Mesendoderm (in vitro differentiated cells): ENCODE measurements around the gene ITPRIPL1.

Experiments used
- DNase-seq: peaks from one replicate; pipeline ENCODE4 v3.0.0; 2013
- H2AK5ac ChIP-seq: 2 replicates; pipeline ENCODE4 v1.6.1; 2013; ENCODE audit warnings: low read length, inconsistent platforms
- H2BK120ac ChIP-seq: 2 replicates; pipeline ENCODE4 v1.6.1; 2013; ENCODE audit warnings: low read depth, mild to moderate bottlenecking, low read length, moderate library complexity, mixed read lengths
- H2BK15ac ChIP-seq: replicated peaks from 2 replicates; pipeline ENCODE4 v1.6.1; 2013; ENCODE audit warnings: low read depth, mild to moderate bottlenecking, moderate library complexity
- H2BK5ac ChIP-seq: 2 replicates; pipeline ENCODE4 v1.6.1; 2013; ENCODE audit warnings: low read length, inconsistent platforms
- H3K18ac ChIP-seq: 2 replicates; pipeline ENCODE4 v1.6.1; 2013; ENCODE audit warnings: mild to moderate bottlenecking, low read length, mixed read lengths
- H3K23ac ChIP-seq: one replicate; pipeline ENCODE4 v1.6.1; 2013; ENCODE audit warnings: low read length
- H3K27ac ChIP-seq: 2 replicates; pipeline ENCODE4 v1.5.1; 2013; ENCODE audit warnings: low read depth, mild to moderate bottlenecking, inconsistent platforms, low read length, moderate library complexity
- H3K27me3 ChIP-seq: 2 replicates; pipeline ENCODE4 v1.6.1; 2013; ENCODE audit warnings: low read length, control low read depth, mild to moderate bottlenecking, inconsistent platforms; ENCODE audit not compliant: insufficient read depth, poor library complexity
- H3K36me3 ChIP-seq: 2 replicates; pipeline ENCODE4 v1.6.1; 2013; ENCODE audit warnings: low read length, inconsistent platforms; ENCODE audit not compliant: control insufficient read depth, insufficient read depth
- H3K4ac ChIP-seq: one replicate; pipeline ENCODE4 v1.6.1; 2013; ENCODE audit warnings: low read depth, mild to moderate bottlenecking, low read length, moderate library complexity
- H3K4me1 ChIP-seq: 2 replicates; pipeline ENCODE4 v1.6.1; 2013; ENCODE audit warnings: low read depth, low read length, inconsistent platforms; ENCODE audit not compliant: control insufficient read depth
- H3K4me2 ChIP-seq: 2 replicates; pipeline ENCODE4 v1.6.1; 2013; ENCODE audit warnings: low read length
- H3K4me3 ChIP-seq: 2 replicates; pipeline ENCODE4 v1.5.1; 2013; ENCODE audit warnings: mild to moderate bottlenecking, low read length
- H3K56ac ChIP-seq: one replicate; pipeline ENCODE4 v1.6.1; 2013; ENCODE audit warnings: low read length
- H3K79me1 ChIP-seq: 2 replicates; pipeline ENCODE4 v1.6.1; 2013; ENCODE audit warnings: low read length, inconsistent platforms
- H3K79me2 ChIP-seq: 2 replicates; pipeline ENCODE4 v1.6.1; 2013; ENCODE audit warnings: mild to moderate bottlenecking, low read length; ENCODE audit not compliant: control insufficient read depth, insufficient read depth
- H3K9ac ChIP-seq: 2 replicates; pipeline ENCODE4 v1.6.1; 2013; ENCODE audit warnings: low read length, inconsistent platforms
- H4K5ac ChIP-seq: one replicate; pipeline ENCODE4 v1.6.1; 2013; ENCODE audit warnings: low read length
- H4K8ac ChIP-seq: one replicate; pipeline ENCODE4 v1.6.1; 2013; ENCODE audit warnings: low read depth, mild to moderate bottlenecking, control low read depth, low read length, moderate library complexity
- WGBS: extraction: QIAGEN DNeasy Blood & Tissue Kit; methylation state at CpG from one replicate; pipeline ENCODE4 v1.1.7; 2013; ENCODE audit warnings: low lambda C conversion rate, missing lambda C conversion rate; ENCODE audit not compliant: insufficient coverage; ENCODE audit errors: extremely low coverage; 5-methylcytosine and 5-hydroxymethylcytosine counted together

Gene ITPRIPL1

DNA sequence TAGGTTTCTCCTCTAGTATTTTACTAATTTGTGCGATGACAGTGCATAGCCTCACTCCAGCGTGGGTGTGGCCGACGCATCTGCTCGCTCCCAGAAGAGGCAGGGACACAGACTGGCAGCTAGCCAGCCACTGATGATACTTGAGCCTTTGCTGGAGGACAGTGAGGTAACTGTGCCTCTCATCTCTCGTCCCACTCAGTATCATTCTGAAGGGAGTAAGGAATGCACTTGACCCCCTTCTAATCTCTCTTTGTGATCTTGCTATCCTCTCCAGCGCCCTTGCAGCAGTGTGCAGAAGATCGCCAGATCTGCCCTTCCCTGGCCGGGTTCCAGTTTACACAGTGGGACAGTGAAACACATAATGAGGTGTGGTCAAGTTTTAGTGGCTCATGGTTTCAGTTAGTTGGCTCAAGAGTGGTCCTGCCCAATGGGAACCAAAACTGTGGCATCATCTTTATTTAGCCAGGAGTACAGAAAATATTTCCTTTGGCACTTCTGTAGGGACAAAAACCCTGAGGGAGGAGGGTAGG is 28.0 kb downstream of the ITPRIPL1 start:
- Histone ChIP-seq H2BK120ac (no peak overlapping the region), H3K79me2 (no peaks in the 10 kb centered on the region), H2AK5ac (no peak overlapping the region), H3K23ac (no peak overlapping the region), H3K56ac (no peak overlapping the region), H3K9ac (no peak overlapping the region), H3K4ac (no peak overlapping the region), H3K4me1 (no peaks in the 10 kb centered on the region), H3K18ac (no peak overlapping the region), H3K36me3 (peaks cover 21% of the 10 kb centered on the region), H3K79me1 (no peaks in the 10 kb centered on the region), H2BK5ac (no peak overlapping the region), H3K27ac (no peak overlapping the region), H4K8ac (no peak overlapping the region), H4K5ac (no peak overlapping the region), H2BK15ac (no peak overlapping the region), H3K27me3 (no peaks in the 10 kb centered on the region), H3K4me2 (no peak overlapping the region), H3K4me3 (no peak overlapping the region)
- no CpG with 5 or more reads among the region's 9 CpGs for WGBS
- DNase-seq, result no peak

DNA sequence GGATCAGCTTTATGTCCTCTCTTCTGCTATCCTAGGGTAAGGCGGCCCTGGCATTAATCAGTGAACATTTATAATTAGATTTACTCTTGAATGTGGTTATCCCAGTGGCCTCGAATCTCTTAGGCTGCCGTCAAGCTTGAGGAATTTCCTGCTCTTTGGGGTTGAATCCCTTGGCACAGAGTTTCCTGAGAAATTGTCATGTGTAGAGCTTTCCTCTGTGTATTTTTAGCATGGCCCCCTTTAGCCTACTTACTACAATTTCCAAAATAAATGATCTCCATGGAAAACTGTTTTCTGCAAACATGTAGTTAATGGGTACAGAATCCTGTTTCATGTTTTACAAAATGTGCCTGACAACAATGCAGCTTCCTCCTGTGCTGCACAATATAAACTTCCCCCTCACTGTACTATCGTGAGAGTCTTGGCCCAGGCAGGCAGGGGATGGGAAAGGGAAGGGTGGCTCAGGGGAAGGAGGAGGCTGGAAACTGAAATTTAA is 28.5 kb downstream of the ITPRIPL1 start:
- H3K23ac ChIP-seq, result no peak overlapping the region
- no peak overlapping the region for H2BK120ac ChIP-seq
- H3K9ac ChIP-seq, result no peak overlapping the region
- H3K4ac ChIP-seq, result no peak overlapping the region
- DNase-seq, result no peak
- no peaks in the 10 kb centered on the region for H3K79me1 ChIP-seq
- H3K79me2 ChIP-seq, result no peaks in the 10 kb centered on the region
- no peak overlapping the region for H3K56ac ChIP-seq
- no peak overlapping the region for H4K8ac ChIP-seq
- H2BK15ac ChIP-seq, result no peak overlapping the region
- H3K27me3 ChIP-seq, result no peaks in the 10 kb centered on the region
- no peak overlapping the region for H3K18ac ChIP-seq
- WGBS, result no CpG with 5 or more reads among the region's 4 CpGs
- peaks cover 21% of the 10 kb centered on the region for H3K36me3 ChIP-seq
- H4K5ac ChIP-seq, result no peak overlapping the region
- H3K4me3 ChIP-seq, result no peak overlapping the region
- no peak overlapping the region for H2AK5ac ChIP-seq
- H3K4me1 ChIP-seq, result no peaks in the 10 kb centered on the region
- no peak overlapping the region for H3K4me2 ChIP-seq
- no peak overlapping the region for H2BK5ac ChIP-seq
- no peak overlapping the region for H3K27ac ChIP-seq

DNA sequence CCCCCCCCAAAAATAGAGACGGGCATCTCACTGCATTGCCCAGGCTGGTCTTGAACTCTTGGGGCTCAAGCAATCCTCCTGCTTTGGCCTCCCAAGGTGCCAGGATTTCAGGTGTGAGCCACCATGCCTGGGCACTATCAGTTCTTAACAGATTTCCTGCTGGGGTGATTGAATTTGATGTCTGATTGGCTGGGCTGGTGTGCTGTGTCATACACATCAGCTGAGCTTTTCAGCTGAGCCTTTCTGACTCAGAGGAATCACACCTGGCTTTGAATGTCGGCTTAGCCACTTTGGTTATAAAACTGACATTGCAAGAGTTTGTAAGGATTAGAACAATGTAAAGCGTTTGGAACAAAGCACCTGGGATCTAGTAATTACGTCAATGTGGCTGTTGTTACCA is 29.4 kb downstream of the ITPRIPL1 start:
- WGBS, result no CpG with 5 or more reads among the region's 4 CpGs
- Histone ChIP-seq H3K9ac (no peak overlapping the region), H3K27ac (no peak overlapping the region), H3K4me1 (no peaks in the 10 kb centered on the region), H4K5ac (no peak overlapping the region), H3K79me2 (no peaks in the 10 kb centered on the region), H3K79me1 (no peaks in the 10 kb centered on the region), H3K4ac (no peak overlapping the region), H2BK15ac (no peak overlapping the region), H3K4me3 (no peak overlapping the region), H2AK5ac (no peak overlapping the region), H2BK120ac (no peak overlapping the region), H3K4me2 (no peak overlapping the region), H3K23ac (no peak overlapping the region), H4K8ac (no peak overlapping the region), H2BK5ac (no peak overlapping the region), H3K18ac (no peak overlapping the region), H3K36me3 (peaks cover 21% of the 10 kb centered on the region), H3K56ac (no peak overlapping the region), H3K27me3 (no peaks in the 10 kb centered on the region)
- DNase-seq, result peak; percentile 50

DNA sequence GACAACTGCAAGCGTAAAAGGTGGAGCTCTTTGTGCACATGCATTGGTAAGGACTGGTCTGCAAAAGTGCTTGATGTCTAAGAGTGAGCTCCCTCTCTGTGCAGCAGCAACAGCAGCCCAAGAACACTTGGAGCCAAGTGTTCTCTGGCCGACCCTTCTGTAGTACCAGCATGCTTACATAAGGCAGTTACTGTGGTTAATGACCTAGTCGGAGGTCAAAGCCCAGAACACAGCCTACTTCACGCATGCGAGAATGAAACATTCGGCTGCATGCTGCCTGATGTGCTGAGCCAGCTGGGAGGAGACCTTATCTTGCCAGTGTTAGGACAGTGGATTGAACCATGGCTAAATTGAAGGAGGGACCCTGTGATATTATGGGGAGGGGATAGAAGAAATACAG is 31.8 kb downstream of the ITPRIPL1 start:
- Histone ChIP-seq H3K4me3 (no peak overlapping the region), H3K23ac (no peak overlapping the region), H3K4me2 (no peak overlapping the region), H3K79me1 (no peaks in the 10 kb centered on the region), H2BK5ac (no peak overlapping the region), H2BK120ac (no peak overlapping the region), H2BK15ac (no peak overlapping the region), H3K27me3 (no peaks in the 10 kb centered on the region), H3K4ac (no peak overlapping the region), H3K79me2 (no peaks in the 10 kb centered on the region), H4K8ac (no peak overlapping the region), H4K5ac (no peak overlapping the region), H3K9ac (no peak overlapping the region), H3K56ac (no peak overlapping the region), H3K4me1 (no peaks in the 10 kb centered on the region), H2AK5ac (no peak overlapping the region), H3K36me3 (peaks cover 19% of the 10 kb centered on the region), H3K18ac (no peak overlapping the region), H3K27ac (no peak overlapping the region)
- no CpG with 5 or more reads among the region's 6 CpGs for WGBS
- no peak for DNase-seq

DNA sequence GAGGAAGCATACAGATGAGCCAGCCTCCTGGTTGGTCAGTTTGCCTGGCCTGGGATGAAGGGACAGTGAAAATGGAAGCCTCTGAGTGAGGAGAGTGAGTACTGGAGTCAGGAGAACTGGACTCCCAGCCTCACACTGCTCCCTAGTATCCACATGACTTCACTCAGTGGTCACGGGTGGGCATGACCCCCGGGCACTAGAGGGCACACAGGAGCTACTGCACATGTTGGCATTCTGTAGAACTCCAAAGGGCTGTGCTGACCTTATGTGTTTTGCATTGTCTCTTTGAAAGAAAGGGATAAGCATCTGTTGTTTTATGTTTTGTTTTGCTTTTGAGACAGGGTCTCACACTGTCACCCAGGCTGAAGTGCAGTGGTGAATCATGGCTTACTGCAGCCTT is 34.2 kb downstream of the ITPRIPL1 start:
- Histone ChIP-seq H3K79me2 (no peaks in the 10 kb centered on the region), H3K4me1 (no peaks in the 10 kb centered on the region), H3K56ac (no peak overlapping the region), H4K8ac (no peak overlapping the region), H3K79me1 (no peaks in the 10 kb centered on the region), H3K4me2 (no peak overlapping the region), H3K27ac (no peak overlapping the region), H3K4me3 (no peak overlapping the region), H2AK5ac (no peak overlapping the region), H3K9ac (no peak overlapping the region), H3K18ac (no peak overlapping the region), H2BK15ac (no peak overlapping the region), H2BK120ac (no peak overlapping the region), H4K5ac (no peak overlapping the region), H3K4ac (no peak overlapping the region), H3K27me3 (no peaks in the 10 kb centered on the region), H3K23ac (no peak overlapping the region), H2BK5ac (no peak overlapping the region), H3K36me3 (peaks cover 12% of the 10 kb centered on the region)
- WGBS, result no CpG with 5 or more reads among the region's 2 CpGs
- no peak for DNase-seq

DNA sequence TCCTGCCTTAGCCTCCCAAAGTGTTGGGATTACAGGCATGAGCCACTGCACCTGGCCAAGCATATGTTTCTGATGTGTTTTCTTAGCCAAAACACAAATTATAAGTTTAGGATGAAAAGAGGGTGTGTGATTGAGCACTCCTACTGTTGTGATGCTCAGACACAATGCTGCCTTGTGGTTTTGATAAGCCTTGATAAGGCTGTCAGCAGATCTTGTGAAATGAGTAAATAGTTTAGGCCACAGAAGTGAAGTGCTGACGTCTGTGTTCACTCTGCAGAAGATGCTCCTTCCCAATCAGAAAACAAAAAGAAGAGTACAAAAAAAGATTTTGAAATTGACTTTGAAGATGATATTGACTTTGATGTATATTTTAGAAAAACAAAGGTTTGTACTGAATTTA is 34.7 kb downstream of the ITPRIPL1 start:
- Histone ChIP-seq H3K4me3 (no peak overlapping the region), H3K4me1 (no peaks in the 10 kb centered on the region), H2BK120ac (no peak overlapping the region), H3K18ac (no peak overlapping the region), H4K8ac (no peak overlapping the region), H3K23ac (no peak overlapping the region), H3K27me3 (no peaks in the 10 kb centered on the region), H3K79me1 (no peaks in the 10 kb centered on the region), H3K36me3 (peaks cover 12% of the 10 kb centered on the region), H2BK15ac (no peak overlapping the region), H2BK5ac (no peak overlapping the region), H3K9ac (no peak overlapping the region), H3K27ac (no peak overlapping the region), H3K4ac (no peak overlapping the region), H3K56ac (no peak overlapping the region), H3K4me2 (no peak overlapping the region), H4K5ac (no peak overlapping the region), H2AK5ac (no peak overlapping the region), H3K79me2 (no peaks in the 10 kb centered on the region)
- no peak for DNase-seq
- no CpG with 5 or more reads among the region's 1 CpG for WGBS
